Measurements from ENCODE around the gene MITF.

Gene MITF

DNA sequence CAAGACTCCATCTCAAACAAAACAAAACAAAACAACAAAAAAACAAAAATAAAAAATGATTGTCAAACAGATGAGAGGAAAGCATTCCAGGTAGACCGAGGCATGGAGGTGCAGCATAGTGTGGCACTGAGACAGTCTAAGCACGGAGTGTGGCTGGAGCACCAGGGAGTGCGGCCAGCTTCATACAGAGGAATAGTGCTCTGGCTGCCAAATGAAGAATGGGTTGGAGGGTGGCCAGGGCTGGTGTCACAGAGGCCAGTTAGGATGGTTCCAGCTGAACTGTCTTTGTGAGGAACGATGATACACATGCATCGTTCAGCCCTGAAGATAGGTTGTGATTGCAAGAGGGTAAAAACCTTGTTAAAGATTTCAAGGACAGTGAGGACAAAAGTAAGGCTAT, 28.3 kb downstream of the MITF start:
- H3K27ac ChIP-seq: no peak overlapping the region
- TF ChIP-seq ZFX (IDR thresholded peaks at IDR 0.05; ENCODE audit: borderline replicate concordance): no peak
- TF ChIP-seq, protein P1, sequence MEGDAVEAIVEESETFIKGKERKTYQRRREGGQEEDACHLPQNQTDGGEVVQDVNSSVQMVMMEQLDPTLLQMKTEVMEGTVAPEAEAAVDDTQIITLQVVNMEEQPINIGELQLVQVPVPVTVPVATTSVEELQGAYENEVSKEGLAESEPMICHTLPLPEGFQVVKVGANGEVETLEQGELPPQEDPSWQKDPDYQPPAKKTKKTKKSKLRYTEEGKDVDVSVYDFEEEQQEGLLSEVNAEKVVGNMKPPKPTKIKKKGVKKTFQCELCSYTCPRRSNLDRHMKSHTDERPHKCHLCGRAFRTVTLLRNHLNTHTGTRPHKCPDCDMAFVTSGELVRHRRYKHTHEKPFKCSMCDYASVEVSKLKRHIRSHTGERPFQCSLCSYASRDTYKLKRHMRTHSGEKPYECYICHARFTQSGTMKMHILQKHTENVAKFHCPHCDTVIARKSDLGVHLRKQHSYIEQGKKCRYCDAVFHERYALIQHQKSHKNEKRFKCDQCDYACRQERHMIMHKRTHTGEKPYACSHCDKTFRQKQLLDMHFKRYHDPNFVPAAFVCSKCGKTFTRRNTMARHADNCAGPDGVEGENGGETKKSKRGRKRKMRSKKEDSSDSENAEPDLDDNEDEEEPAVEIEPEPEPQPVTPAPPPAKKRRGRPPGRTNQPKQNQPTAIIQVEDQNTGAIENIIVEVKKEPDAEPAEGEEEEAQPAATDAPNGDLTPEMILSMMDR (IDR thresholded peaks at IDR 0.05): no peak

DNA sequence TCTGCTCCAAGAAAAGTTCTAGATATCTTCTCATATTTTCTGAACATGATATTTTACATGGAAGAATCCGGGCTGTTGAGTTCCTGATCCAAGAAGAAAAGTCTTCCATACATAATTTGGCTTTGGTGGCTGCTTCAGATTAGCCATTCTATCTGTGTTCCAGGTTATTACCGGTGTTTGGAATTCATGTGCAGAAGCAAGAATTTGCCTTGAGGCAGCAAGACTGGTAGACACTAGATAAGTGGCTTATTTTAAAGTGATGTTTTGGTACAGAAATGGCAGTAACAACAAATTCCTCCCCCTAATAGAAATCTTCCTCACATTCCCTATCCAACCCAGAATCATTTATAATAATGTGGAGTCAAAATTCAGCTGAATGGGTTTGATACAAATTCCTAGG, 29.2 kb downstream of the MITF start:
- no peak overlapping the region for H3K27ac ChIP-seq
- TF ChIP-seq ZFX (IDR thresholded peaks at IDR 0.05; ENCODE audit: borderline replicate concordance): no peak
- TF ChIP-seq, protein P1 (IDR thresholded peaks at IDR 0.05): no peak

GRCh38 chr3:69770219-69770618, 31.0 kb downstream of the MITF start:
- TF ChIP-seq ZFX (IDR thresholded peaks at IDR 0.05; ENCODE audit: borderline replicate concordance): no peak
- TF ChIP-seq, protein P1 (IDR thresholded peaks at IDR 0.05): no peak
- H3K27ac ChIP-seq: no peak overlapping the region

DNA sequence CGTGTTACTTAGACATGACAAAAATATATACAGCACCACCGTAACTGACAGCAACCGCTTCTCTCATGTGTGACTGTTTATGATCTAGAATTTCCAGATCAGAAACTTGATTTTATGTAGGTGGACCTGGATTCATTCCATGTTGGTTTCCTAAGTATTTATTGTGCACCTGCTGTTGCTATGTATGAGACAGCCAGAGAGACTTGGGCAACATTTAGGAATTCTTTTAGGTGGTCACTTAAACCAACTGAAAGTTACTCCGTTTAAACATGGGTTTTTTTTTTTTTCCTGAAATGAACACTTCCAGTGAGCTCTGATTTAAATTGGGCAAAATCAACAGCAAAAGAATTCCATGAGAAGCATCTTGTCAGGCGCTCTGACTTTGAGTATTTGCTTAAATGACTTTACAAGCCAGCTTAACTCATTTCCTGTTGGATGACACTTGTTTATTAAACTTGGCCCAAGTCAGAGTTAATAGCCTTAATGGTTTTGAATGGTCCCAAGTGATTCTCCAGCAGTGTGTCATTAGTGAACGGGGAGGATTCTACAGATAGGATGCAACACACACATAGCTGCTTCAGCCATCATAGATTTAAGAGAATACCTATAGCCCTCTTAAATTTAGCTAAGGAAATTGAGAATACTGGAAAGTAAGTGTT, 31.8 kb downstream of the MITF start:
- TF ChIP-seq, protein P1 (IDR thresholded peaks at IDR 0.05): no peak
- no peak for TF ChIP-seq ZFX (IDR thresholded peaks at IDR 0.05; ENCODE audit: borderline replicate concordance)
- no peak overlapping the region for H3K27ac ChIP-seq

- H3K27ac ChIP-seq: no peak overlapping the region
- TF ChIP-seq ZFX (IDR thresholded peaks at IDR 0.05; ENCODE audit: borderline replicate concordance): no peak
- TF ChIP-seq, protein P1 (IDR thresholded peaks at IDR 0.05): no peak
Observed at GRCh38 chr3:69772152-69772867, 33.0 kb downstream of the MITF start.

DNA sequence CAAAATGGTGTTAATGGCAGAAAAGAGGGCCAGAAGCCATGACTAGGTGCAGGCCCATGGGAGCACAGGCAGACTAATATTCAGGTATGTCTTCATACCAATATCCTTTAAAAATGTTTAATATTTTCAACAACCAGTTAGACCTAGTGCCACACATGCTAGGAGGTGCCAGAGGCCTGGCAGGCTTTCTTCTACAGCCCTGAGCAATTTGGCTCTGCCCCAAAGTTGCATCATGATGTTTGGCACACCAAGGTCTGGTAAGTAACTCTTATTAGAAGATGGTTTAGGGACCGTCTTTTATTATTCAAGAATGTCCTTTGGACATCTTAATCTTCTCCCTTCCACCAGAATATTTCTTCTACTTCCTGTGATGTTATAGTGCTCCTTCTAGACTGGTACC, 34.8 kb downstream of the MITF start:
- TF ChIP-seq, protein P1 (IDR thresholded peaks at IDR 0.05): no peak
- no peak for TF ChIP-seq ZFX (IDR thresholded peaks at IDR 0.05; ENCODE audit: borderline replicate concordance)
- no peak overlapping the region for H3K27ac ChIP-seq

DNA sequence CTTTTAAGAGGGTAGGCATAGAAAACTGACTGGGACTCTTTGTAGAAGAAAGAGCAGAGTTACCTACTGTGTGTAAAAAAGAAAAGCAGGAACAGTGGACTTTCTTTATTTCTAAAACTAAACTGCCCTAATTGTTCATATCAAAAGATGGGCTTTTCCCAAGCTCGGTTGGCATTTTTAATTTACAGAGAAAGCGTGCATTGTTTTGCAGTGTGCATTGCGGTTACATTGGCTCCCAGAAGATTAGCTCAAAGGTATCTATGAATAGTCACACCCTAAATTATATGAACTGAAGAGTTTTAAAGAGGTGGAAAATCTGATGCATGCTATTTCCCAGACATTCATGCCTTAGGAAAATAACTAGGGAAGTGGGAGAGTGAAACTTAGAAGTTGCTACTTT, 36.5 kb downstream of the MITF start:
- TF ChIP-seq, protein P1 (IDR thresholded peaks at IDR 0.05): no peak
- TF ChIP-seq ZFX (IDR thresholded peaks at IDR 0.05; ENCODE audit: borderline replicate concordance): no peak
- no peak overlapping the region for H3K27ac ChIP-seq
